Mucosa of rectum (tissue), 2 donors: ENCODE measurements around the gene FGG.

Experiments
- H3K27ac ChIP-seq, 2 donors: one replicate each; pipeline ENCODE4 v1.7.0; 2013; ENCODE audit warnings: inconsistent platforms in 2 of 2, low read depth in 2 of 2, low read length in 2 of 2
- H3K27me3 ChIP-seq, 2 donors: one replicate each; pipeline ENCODE4 v1.7.0; 2013; ENCODE audit warnings: low read length in 2 of 2; ENCODE audit not compliant: control insufficient read depth in 2 of 2, insufficient read depth in 2 of 2
- H3K36me3 ChIP-seq, 2 donors: one replicate each; pipeline ENCODE4 v1.7.0; 2013; ENCODE audit warnings: low read length in 2 of 2; ENCODE audit not compliant: control insufficient read depth in 2 of 2, insufficient read depth in 2 of 2
- H3K4me1 ChIP-seq, 2 donors: one replicate each; pipeline ENCODE4 v1.7.0; 2013; ENCODE audit warnings: low read length in 2 of 2, mild to moderate bottlenecking in 1 of 2; ENCODE audit not compliant: control insufficient read depth in 2 of 2, insufficient read depth in 2 of 2
- H3K4me3 ChIP-seq, 2 donors: one replicate each; pipeline ENCODE4 v1.7.0; 2013; ENCODE audit warnings: low read length in 2 of 2
- H3K9ac ChIP-seq, 2 donors: one replicate each; pipeline ENCODE4 v1.7.0; 2013; ENCODE audit warnings: low read length in 2 of 2, low read depth in 1 of 2, mild to moderate bottlenecking in 1 of 2
- H3K9me3 ChIP-seq, 2 donors: one replicate each; pipeline ENCODE4 v1.7.0; 2013; ENCODE audit warnings: low read length in 2 of 2; ENCODE audit not compliant: control insufficient read depth in 2 of 2
- donor health status: healthy.
- donor health status: Normal muscosa, but diverticular disease.

The FGG gene

GRCh38 chr4:154559494-154560418, 52.7 kb downstream of the FGG start:
- Histone ChIP-seq H3K27me3 (no peaks in the 10 kb centered on the region), H3K36me3 (no peaks in the 10 kb centered on the region), H3K9me3 (no peaks in the 10 kb centered on the region), H3K4me3 (no peak overlapping the region), H3K4me1 (peaks cover 2 to 7% of the 10 kb centered on the region in 2 donors), H3K9ac (no peak overlapping the region), H3K27ac (no peak overlapping the region)

- Histone ChIP-seq H3K4me3 (no peak overlapping the region), H3K9ac (no peak overlapping the region), H3K27me3 (no peaks in the 10 kb centered on the region), H3K4me1 (peaks cover 2 to 7% of the 10 kb centered on the region in 2 donors), H3K36me3 (no peaks in the 10 kb centered on the region), H3K27ac (no peak overlapping the region), H3K9me3 (no peaks in the 10 kb centered on the region)
These were observed 53.3 kb downstream of the FGG start for GRCh38 chr4:154559141-154559493.
